Liver (tissue), 3 donors: ENCODE results near the gene PTPRN2.

Experiments
- MAX ChIP-seq: IDR thresholded peaks from 2 replicates; pipeline ENCODE4 v1.6.1; 2016; ENCODE audit warnings: antibody characterized with exemption
- TAF1 ChIP-seq: conservative IDR thresholded peaks from 2 replicates; pipeline ENCODE4 v1.6.1; 2016; ENCODE audit warnings: antibody characterized with exemption, mild to moderate bottlenecking
- TF ChIP-seq, protein P1 (sequence below): fragments of 150-350 bp; IDR thresholded peaks from 2 replicates; pipeline ENCODE4 v1.5.1; 2017; ENCODE audit warnings: improper control_type of control experiment, low read depth, low read length; ENCODE audit not compliant: missing input control
- donor health status: healthy.
- donor health status: healthy.

DNA sequence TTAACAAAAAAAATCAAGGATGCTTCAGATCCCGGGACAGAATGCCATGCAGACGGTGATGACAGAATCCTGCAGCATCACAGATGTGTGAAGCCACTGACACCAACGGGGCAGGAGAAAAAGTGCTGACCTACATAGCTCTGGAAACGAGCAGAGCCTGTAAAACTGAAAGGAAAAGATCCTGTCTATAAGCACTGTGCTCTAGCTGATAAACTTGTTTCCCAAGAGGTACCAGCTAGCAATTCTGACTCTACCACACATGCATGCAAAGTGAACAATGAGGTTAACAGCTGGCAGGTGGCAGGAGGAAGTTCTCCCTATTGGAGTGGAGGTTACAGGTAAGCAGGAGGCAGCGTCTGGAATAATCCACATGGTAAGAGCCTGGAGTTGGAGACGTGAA is 75.6 kb downstream of the PTPRN2 start:
- TF ChIP-seq, protein P1, sequence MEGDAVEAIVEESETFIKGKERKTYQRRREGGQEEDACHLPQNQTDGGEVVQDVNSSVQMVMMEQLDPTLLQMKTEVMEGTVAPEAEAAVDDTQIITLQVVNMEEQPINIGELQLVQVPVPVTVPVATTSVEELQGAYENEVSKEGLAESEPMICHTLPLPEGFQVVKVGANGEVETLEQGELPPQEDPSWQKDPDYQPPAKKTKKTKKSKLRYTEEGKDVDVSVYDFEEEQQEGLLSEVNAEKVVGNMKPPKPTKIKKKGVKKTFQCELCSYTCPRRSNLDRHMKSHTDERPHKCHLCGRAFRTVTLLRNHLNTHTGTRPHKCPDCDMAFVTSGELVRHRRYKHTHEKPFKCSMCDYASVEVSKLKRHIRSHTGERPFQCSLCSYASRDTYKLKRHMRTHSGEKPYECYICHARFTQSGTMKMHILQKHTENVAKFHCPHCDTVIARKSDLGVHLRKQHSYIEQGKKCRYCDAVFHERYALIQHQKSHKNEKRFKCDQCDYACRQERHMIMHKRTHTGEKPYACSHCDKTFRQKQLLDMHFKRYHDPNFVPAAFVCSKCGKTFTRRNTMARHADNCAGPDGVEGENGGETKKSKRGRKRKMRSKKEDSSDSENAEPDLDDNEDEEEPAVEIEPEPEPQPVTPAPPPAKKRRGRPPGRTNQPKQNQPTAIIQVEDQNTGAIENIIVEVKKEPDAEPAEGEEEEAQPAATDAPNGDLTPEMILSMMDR: no peak
- TF ChIP-seq MAX (no peak), TAF1 (no peak)
